Transverse colon (tissue), 4 donors: ENCODE results near the gene KRI1.
"Not testable (repeated sequence)": the region's sequence is repeated elsewhere in the genome, so short reads cannot be mapped to it uniquely, and the experiment has no call there.

Experiments used
- CTCF ChIP-seq, 5 experiments: fragments of 200-600 bp in 3 of 5; fragments of 450-650 bp in 2 of 5; sonication (generic) in 3 of 5; IDR thresholded peaks; 1 replicate in 2 of 5; 2 replicates in 3 of 5; pipeline ENCODE4 v1.5.1; 2016 to 2017; ENCODE audit warnings: antibody characterized with exemption in 5 of 5, inconsistent platforms in 3 of 5, mild to moderate bottlenecking in 2 of 5, moderate library complexity in 1 of 5
- EP300 ChIP-seq: sonication (generic); formaldehyde crosslinking; IDR thresholded peaks from one replicate; pipeline ENCODE4 v1.6.1; 2017; ENCODE audit warnings: antibody characterized with exemption, low read depth
- POLR2A ChIP-seq: fragments of 450-650 bp; IDR thresholded peaks from one replicate; pipeline ENCODE4 v1.6.1; 2016; ENCODE audit warnings: antibody characterized with exemption, mild to moderate bottlenecking, moderate library complexity
- POLR2AphosphoS5 ChIP-seq, 3 donors: sonication (generic); formaldehyde crosslinking; IDR thresholded peaks; one replicate each; pipeline ENCODE4 v1.6.1; 2016; ENCODE audit warnings: antibody characterized with exemption in 3 of 3

GRCh38 chr19:10539016-10539415, 26.8 kb downstream of the KRI1 start:
- TF ChIP-seq CTCF (IDR thresholded peaks at IDR 0.05); POLR2AphosphoS5 (IDR thresholded peaks at IDR 0.05); POLR2A; EP300: not testable (repeated sequence)
